Uterus (tissue), 4 donors: ENCODE results near the gene PLEKHA7. TPM values are rescaled to one million over a fixed set of nuclear protein-coding genes. Genes with fewer than 3 reads are reported as not detected.

ENCODE experiments used
- DNase-seq, 2 donors: peaks; one replicate each; pipeline ENCODE4 v3.0.0-alpha.2; 2019 to 2020
- H3K27ac ChIP-seq, 2 donors: fragments of 200-600 bp; sonication (generic); 1 replicate in 1 of 2; 2 replicates in 1 of 2; pipeline ENCODE4 v1.5.1; 2016 to 2018
- H3K27me3 ChIP-seq, 2 donors: fragments of 200-600 bp; sonication (generic); one replicate each; pipeline ENCODE4 v1.5.1; 2018 to 2019; ENCODE audit warnings: control low read depth in 1 of 2
- H3K36me3 ChIP-seq, 2 donors: fragments of 200-600 bp; sonication (generic); one replicate each; pipeline ENCODE4 v1.5.1; 2019; ENCODE audit warnings: control low read depth in 1 of 2
- H3K4me1 ChIP-seq, 2 donors: fragments of 200-600 bp; sonication (generic); one replicate each; pipeline ENCODE4 v1.5.1; 2018 to 2019; ENCODE audit warnings: control low read depth in 1 of 2
- H3K4me3 ChIP-seq, 2 donors: fragments of 200-600 bp; sonication (generic); 1 replicate in 1 of 2; 2 replicates in 1 of 2; pipeline ENCODE4 v1.5.1; 2018 to 2019; ENCODE audit warnings: mild to moderate bottlenecking in 1 of 2
- H3K9me3 ChIP-seq, 2 donors: fragments of 200-600 bp; sonication (generic); one replicate each; pipeline ENCODE4 v1.5.1; 2019; ENCODE audit warnings: control low read depth in 1 of 2
- CTCF ChIP-seq, 4 experiments: fragments of 200-600 bp in 2 of 4; fragments of 450-650 bp in 2 of 4; sonication (generic) in 2 of 4; IDR thresholded peaks; one replicate each; pipeline ENCODE4 v1.5.1; 2016 to 2019; ENCODE audit warnings: antibody characterized with exemption in 4 of 4, mild to moderate bottlenecking in 2 of 4, moderate library complexity in 1 of 4
- POLR2A ChIP-seq, 2 donors: fragments of 450-650 bp; IDR thresholded peaks; one replicate each; pipeline ENCODE4 v1.6.1; 2016; ENCODE audit warnings: antibody characterized with exemption in 2 of 2, mild to moderate bottlenecking in 1 of 2, moderate library complexity in 1 of 2
- intact Hi-C: fragments of 100-400 bp; cut with DNase I; formaldehyde crosslinking; loops from one replicate; pipeline ENCODE4 v1.15.1; 2023; ENCODE audit warnings: low total_unique reads
- total RNA-seq, 4 donors: library from RNA; depleted of rRNA in 3 of 4; stranded (reverse); fragments of >200 nt in 3 of 4; gene quantifications; one replicate each; pipeline versions ENCODE4 v1.1.0 to v1.2.4, GENCODE V29; 2014 to 2023
- donor health status: DM: yes; HTN: yes; CAD: no.

The PLEKHA7 gene
- total RNA-seq, 4 donors from 2014 or later = 13.3 to 38.2 (median 26.7) TPM

DNA sequence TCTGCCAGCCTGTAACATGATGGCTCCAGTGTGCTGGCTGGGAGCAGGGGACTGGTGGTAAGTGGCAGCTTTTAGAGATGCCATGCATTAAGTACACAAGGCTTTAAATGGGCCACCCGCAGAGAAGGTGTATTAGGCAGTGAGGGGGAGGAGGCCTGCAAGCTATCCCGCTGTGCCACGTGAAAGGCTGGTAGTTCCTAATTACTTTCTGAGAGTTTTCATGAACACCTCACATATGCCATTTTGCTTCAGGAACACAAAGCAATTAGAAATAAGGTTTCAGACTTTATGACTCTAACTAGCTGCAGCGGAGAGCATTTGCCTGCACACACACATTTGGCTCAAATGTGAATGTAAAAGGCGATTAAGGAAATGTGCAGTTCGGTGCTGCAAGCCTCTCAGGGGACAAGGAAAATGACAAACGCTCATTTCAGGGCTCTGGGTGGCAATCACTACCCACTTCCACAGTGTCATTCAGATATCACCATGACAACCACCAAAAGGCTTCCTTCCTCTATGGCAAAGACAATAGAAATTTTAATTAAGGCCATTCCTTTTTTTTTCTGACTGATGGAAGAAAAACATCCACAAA, 116.6 kb downstream of the PLEKHA7 start:
- Histone ChIP-seq H3K27me3 (no peaks in the 10 kb centered on the region), H3K36me3 (no peaks in the 10 kb centered on the region), H3K27ac (no peak overlapping the region), H3K4me3 (no peak overlapping the region), H3K9me3 (no peaks in the 10 kb centered on the region), H3K4me1 (no peaks in the 10 kb centered on the region)
- DNase-seq = no peak
- intact Hi-C loops = no loop called here
- TF ChIP-seq POLR2A (IDR thresholded peaks at IDR 0.05) (no peak), CTCF (IDR thresholded peaks at IDR 0.05) (no peak)

DNA sequence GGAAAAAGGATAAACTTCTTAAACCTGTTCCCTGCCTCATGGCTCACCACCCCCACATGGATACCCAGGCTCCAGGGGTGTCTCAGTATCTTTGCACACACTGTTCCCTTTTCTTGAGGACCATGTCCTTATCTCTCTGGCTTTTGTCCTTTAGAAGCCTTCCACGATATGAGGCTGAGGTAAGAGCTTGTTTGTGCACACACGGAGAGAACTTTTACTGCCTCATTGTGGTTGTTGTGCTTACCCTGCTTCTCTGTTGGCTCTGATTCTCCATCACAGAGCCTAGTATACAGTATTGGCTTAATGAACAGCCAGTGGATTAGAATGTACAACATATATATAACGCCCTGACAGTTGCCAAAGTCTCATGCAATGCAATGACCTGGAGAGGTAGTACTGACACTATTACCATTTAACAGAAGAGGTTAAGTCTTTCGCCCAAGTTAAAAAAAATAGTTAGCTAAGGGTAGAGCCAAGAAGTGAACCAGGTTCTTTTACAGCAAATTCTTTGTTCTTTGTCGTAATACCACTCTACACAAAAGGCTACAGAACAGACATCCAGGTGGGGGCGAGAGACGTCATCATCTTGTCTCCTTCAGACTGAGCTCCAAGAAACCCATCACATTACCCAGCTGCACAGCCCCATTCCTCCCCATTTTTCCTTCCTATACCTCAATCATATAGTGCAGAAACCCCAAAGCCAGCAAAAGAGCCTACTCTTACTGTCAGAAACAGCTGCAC, 117.3 kb downstream of the PLEKHA7 start:
- Histone ChIP-seq H3K4me1 (no peaks in the 10 kb centered on the region), H3K4me3 (no peak overlapping the region), H3K27ac (no peak overlapping the region), H3K9me3 (no peaks in the 10 kb centered on the region), H3K27me3 (no peaks in the 10 kb centered on the region), H3K36me3 (no peaks in the 10 kb centered on the region)
- intact Hi-C loops = no loop called here
- TF ChIP-seq CTCF (IDR thresholded peaks at IDR 0.05) (no peak), POLR2A (IDR thresholded peaks at IDR 0.05) (no peak)
- no peak for DNase-seq

- Histone ChIP-seq H3K36me3 (no peaks in the 10 kb centered on the region), H3K4me3 (no peak overlapping the region), H3K4me1 (no peaks in the 10 kb centered on the region), H3K27ac (no peak overlapping the region), H3K27me3 (no peaks in the 10 kb centered on the region), H3K9me3 (no peaks in the 10 kb centered on the region)
- no peak for TF ChIP-seq CTCF (IDR thresholded peaks at IDR 0.05)
- TF ChIP-seq POLR2A (IDR thresholded peaks at IDR 0.05) = no peak
- no peak for DNase-seq
- intact Hi-C loops = no loop called here
Measured at GRCh38 chr11:16895306-16895705, 118.9 kb downstream of the PLEKHA7 start.

GRCh38 chr11:16893456-16894066, 120.7 kb downstream of the PLEKHA7 start:
- Histone ChIP-seq H3K4me1 (no peaks in the 10 kb centered on the region), H3K4me3 (no peak overlapping the region), H3K9me3 (peaks cover 0 to 6% of the 10 kb centered on the region in 2 donors), H3K36me3 (no peaks in the 10 kb centered on the region), H3K27me3 (no peaks in the 10 kb centered on the region), H3K27ac (no peak overlapping the region)
- no peak for TF ChIP-seq CTCF (IDR thresholded peaks at IDR 0.05)
- TF ChIP-seq POLR2A (IDR thresholded peaks at IDR 0.05) = no peak
- intact Hi-C loops = no loop called here
- no peak for DNase-seq

DNA sequence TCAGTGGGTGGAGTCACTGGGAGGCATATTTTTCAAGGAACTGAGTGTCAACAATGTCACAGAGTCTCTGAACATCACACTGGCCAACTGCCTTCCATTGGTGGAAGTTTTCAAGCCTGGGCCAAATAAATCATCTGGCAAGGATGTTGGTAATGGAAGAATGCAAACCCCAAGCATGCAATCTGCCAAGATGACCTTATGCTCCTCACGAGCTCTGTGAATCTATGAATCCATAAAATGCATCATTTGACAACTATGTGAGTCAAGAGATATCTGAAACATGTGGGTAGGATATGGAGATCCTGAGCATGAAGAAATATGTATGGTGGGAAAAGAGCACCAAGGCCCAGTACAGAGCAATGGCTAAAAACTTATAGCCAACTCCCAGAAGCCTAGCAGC, 122.2 kb downstream of the PLEKHA7 start:
- H3K27ac ChIP-seq = no peak overlapping the region
- TF ChIP-seq POLR2A (IDR thresholded peaks at IDR 0.05) (no peak), CTCF (IDR thresholded peaks at IDR 0.05) (no peak)
- no peak for DNase-seq
- H3K4me3 ChIP-seq = no peak overlapping the region
- H3K4me1 ChIP-seq = no peaks in the 10 kb centered on the region
- H3K27me3 ChIP-seq = no peaks in the 10 kb centered on the region
- H3K9me3 ChIP-seq = peaks cover 0 to 6% of the 10 kb centered on the region in 2 donors
- no peaks in the 10 kb centered on the region for H3K36me3 ChIP-seq
- intact Hi-C loops = no loop called here
